DOHH2 (cell line): ENCODE measurements around the gene MLC1.

Experiments used
- H3F3A ChIP-seq: fragments of 200-600 bp; sonication (generic), shearing (Covaris generic); 2 replicates; pipeline ENCODE4 v1.6.0; 2016; ENCODE audit warnings: antibody characterized with exemption, mild to moderate bottlenecking; ENCODE audit not compliant: control insufficient read depth, insufficient read depth
- H3K27ac ChIP-seq: fragments of 200-600 bp; sonication (generic); 2 replicates; pipeline ENCODE4 v1.5.1; 2014; ENCODE audit warnings: low read depth, mild to moderate bottlenecking, low read length, moderate library complexity
- H3K27me3 ChIP-seq: fragments of 200-600 bp; sonication (generic); 2 replicates; pipeline ENCODE4 v1.6.1; 2014; ENCODE audit warnings: mild to moderate bottlenecking, low read length, mixed read lengths; ENCODE audit not compliant: control insufficient read depth
- H3K36me3 ChIP-seq: fragments of 200-600 bp; sonication (generic); 2 replicates; pipeline ENCODE4 v1.6.1; 2014; ENCODE audit warnings: mild to moderate bottlenecking, low read length, moderate library complexity, mixed read lengths; ENCODE audit not compliant: control insufficient read depth
- H3K4me1 ChIP-seq: fragments of 200-600 bp; sonication (generic); 2 replicates; pipeline ENCODE4 v1.6.1; 2014; ENCODE audit warnings: mild to moderate bottlenecking, low read length, mixed read lengths; ENCODE audit not compliant: control insufficient read depth
- H3K4me2 ChIP-seq: fragments of 200-600 bp; sonication (generic); 2 replicates; pipeline ENCODE4 v1.6.0; 2014; ENCODE audit warnings: mild to moderate bottlenecking, low read length, moderate library complexity
- H3K4me3 ChIP-seq: fragments of 200-600 bp; sonication (generic); 2 replicates; pipeline ENCODE4 v1.5.1; 2014; ENCODE audit warnings: mild to moderate bottlenecking, low read length, mixed read lengths
- H3K79me2 ChIP-seq: fragments of 200-600 bp; sonication (generic); 2 replicates; pipeline ENCODE4 v1.6.1; 2014; ENCODE audit warnings: mild to moderate bottlenecking, low read length, mixed read lengths; ENCODE audit not compliant: control insufficient read depth
- H3K9me2 ChIP-seq: fragments of 200-600 bp; sonication (generic); replicated peaks from 2 replicates; pipeline ENCODE4 v1.6.1; 2014; ENCODE audit warnings: mild to moderate bottlenecking, low read length, mixed read lengths; ENCODE audit not compliant: control insufficient read depth
- H3K9me3 ChIP-seq: fragments of 200-600 bp; sonication (generic); 2 replicates; pipeline ENCODE4 v1.6.1; 2014; ENCODE audit warnings: antibody characterized with exemption, low read length, mixed read lengths; ENCODE audit not compliant: control insufficient read depth, insufficient read depth
- H4K20me1 ChIP-seq: fragments of 200-600 bp; sonication (generic); 2 replicates; pipeline ENCODE4 v1.6.0; 2014; ENCODE audit warnings: low read depth, mild to moderate bottlenecking, antibody characterized with exemption, low read length, moderate library complexity; ENCODE audit not compliant: control insufficient read depth, insufficient read depth
- EZH2phosphoT487 ChIP-seq: fragments of 200-600 bp; sonication (generic); IDR thresholded peaks from 2 replicates; pipeline ENCODE4 v1.6.1; 2017; ENCODE audit warnings: borderline replicate concordance, mild to moderate bottlenecking, antibody characterized with exemption, low read length, moderate library complexity, mixed read lengths
- TF ChIP-seq, protein P1 (sequence below): fragments of 200-600 bp; sonication (generic); IDR thresholded peaks from one replicate; pipeline ENCODE4 v1.5.1; 2014; ENCODE audit warnings: antibody characterized with exemption, mild to moderate bottlenecking, low read depth, low read length; ENCODE audit not compliant: poor library complexity, severe bottlenecking

The MLC1 gene

DNA sequence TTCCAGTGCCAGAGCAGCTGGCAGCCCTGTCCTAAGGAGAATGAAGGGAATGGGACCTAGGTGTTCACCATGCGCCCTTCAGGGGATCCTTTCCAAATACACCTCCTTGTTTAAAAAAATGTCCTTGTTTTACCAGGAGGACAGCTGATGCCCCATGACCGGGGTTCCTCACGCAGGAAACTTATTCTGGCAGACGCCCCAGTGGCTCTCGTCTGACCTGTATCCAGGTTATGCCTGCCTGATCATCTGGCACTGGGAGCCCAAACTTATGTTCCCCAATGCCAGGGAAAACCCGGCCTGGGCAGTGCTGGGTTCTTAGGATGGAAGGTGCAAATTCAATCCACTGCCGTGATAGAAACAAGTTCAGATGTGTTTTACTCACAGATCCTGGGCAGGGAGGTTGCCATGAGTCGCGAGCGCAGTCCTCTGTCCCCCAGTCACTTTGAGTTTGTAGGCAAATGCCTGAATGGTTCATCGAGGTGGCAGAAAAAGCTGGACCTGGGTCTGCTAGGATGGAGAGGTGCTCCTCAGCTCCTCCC lies 36.0 kb upstream of the MLC1 start:
- Histone ChIP-seq H3F3A (no peaks in the 10 kb centered on the region), H4K20me1 (no peaks in the 10 kb centered on the region), H3K27ac (no peak overlapping the region), H3K4me1 (peaks cover 6% of the 10 kb centered on the region), H3K4me2 (no peak overlapping the region), H3K9me2 (no peaks in the 10 kb centered on the region), H3K79me2 (no peaks in the 10 kb centered on the region), H3K27me3 (peaks cover 34% of the 10 kb centered on the region), H3K36me3 (no peaks in the 10 kb centered on the region), H3K9me3 (peaks cover 21% of the 10 kb centered on the region), H3K4me3 (no peak overlapping the region)
- no peak for TF ChIP-seq EZH2phosphoT487
- TF ChIP-seq, protein P1, sequence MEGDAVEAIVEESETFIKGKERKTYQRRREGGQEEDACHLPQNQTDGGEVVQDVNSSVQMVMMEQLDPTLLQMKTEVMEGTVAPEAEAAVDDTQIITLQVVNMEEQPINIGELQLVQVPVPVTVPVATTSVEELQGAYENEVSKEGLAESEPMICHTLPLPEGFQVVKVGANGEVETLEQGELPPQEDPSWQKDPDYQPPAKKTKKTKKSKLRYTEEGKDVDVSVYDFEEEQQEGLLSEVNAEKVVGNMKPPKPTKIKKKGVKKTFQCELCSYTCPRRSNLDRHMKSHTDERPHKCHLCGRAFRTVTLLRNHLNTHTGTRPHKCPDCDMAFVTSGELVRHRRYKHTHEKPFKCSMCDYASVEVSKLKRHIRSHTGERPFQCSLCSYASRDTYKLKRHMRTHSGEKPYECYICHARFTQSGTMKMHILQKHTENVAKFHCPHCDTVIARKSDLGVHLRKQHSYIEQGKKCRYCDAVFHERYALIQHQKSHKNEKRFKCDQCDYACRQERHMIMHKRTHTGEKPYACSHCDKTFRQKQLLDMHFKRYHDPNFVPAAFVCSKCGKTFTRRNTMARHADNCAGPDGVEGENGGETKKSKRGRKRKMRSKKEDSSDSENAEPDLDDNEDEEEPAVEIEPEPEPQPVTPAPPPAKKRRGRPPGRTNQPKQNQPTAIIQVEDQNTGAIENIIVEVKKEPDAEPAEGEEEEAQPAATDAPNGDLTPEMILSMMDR = no peak

DNA sequence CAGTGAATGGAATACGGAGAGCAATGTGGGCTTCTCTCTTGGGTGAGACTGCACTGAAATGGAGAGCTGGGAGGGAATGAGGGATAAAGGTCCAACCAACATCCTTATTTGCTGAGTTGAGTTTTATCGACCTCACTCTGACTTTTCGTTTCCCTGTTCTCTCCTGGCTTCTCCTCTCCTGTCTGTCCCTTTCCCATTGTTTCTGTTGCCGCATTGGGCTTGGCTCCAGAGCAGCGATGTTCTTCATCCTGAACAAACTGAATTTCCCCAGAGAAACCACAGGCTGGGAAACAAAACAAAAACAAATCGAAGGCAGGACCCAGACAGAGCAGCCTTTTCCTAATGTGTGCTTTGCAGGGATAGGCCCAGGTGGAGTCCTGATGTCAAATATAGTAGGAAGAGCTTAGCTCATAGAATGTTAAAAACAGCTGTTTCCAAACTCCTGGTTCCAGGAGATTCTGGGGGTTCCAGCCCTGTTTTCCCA lies 34.6 kb upstream of the MLC1 start:
- Histone ChIP-seq H3K27me3 (peaks cover 34% of the 10 kb centered on the region), H3K36me3 (no peaks in the 10 kb centered on the region), H3K79me2 (no peaks in the 10 kb centered on the region), H3F3A (no peaks in the 10 kb centered on the region), H3K4me2 (no peak overlapping the region), H3K27ac (no peak overlapping the region), H3K4me1 (peaks cover 6% of the 10 kb centered on the region), H3K9me2 (no peaks in the 10 kb centered on the region), H3K9me3 (peaks cover 20% of the 10 kb centered on the region), H4K20me1 (no peaks in the 10 kb centered on the region), H3K4me3 (no peak overlapping the region)
- TF ChIP-seq, protein P1 = no peak
- TF ChIP-seq EZH2phosphoT487 = no peak

DNA sequence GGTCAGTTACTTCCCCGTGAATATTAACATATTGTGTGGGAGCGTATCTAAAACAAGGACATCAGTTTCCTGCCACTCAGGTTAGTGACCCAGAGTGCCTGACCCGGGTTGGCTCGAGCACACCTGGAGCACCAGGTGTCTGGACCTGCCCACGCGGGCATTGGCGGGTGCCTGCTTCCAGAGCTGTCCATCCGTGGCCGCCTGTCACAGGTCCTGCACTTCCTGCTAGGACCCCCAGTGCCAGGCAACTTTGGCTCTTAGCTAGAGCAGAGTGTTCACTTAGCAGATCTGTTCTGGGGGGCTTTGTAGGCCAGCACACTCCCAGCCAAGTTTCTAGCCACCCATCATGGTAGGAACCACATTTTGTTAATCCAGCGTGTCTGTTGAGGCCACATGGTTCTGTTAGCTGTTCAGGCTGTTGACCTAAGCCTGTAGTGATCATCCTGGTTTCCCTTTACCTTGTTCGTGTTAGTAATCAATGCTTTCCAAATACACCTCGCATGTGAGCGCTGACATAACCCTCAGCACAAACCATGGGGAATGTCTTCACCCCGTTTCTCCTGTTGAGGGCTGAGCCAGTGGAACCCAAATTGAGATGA lies 34.0 kb upstream of the MLC1 start:
- Histone ChIP-seq H3F3A (no peaks in the 10 kb centered on the region), H3K36me3 (no peaks in the 10 kb centered on the region), H3K4me1 (peaks cover 6% of the 10 kb centered on the region), H3K27ac (no peak overlapping the region), H3K79me2 (no peaks in the 10 kb centered on the region), H3K4me3 (no peak overlapping the region), H4K20me1 (no peaks in the 10 kb centered on the region), H3K9me2 (no peaks in the 10 kb centered on the region), H3K9me3 (peaks cover 14% of the 10 kb centered on the region), H3K4me2 (no peak overlapping the region), H3K27me3 (peaks cover 40% of the 10 kb centered on the region)
- TF ChIP-seq, protein P1 = no peak
- TF ChIP-seq EZH2phosphoT487 = no peak
